Measurements from ENCODE around the gene CFAP157. TPM values are rescaled to one million over a fixed set of nuclear protein-coding genes. Genes with fewer than 3 reads are reported as not detected.

The CFAP157 gene
- total RNA-seq, 1 donor from 2014 or later: 0.34 TPM

GRCh38 chr9:127735530-127736185, 28.9 kb downstream of the CFAP157 start:
- no peaks in the 10 kb centered on the region for H3K9me3 Mint-ChIP-seq
- TF ChIP-seq CTCF (IDR thresholded peaks at IDR 0.05; ENCODE audit: unreplicated experiment): no peak
- H3K4me3 Mint-ChIP-seq: peak overlapping the region; percentile 79
- no peaks in the 10 kb centered on the region for H3K36me3 Mint-ChIP-seq
- DNase-seq (ENCODE audit: low spot score in 2 of 2, unreplicated experiment in 2 of 2): no peak
- peaks cover 10% of the 10 kb centered on the region for H3K4me1 Mint-ChIP-seq
- H3K27ac Mint-ChIP-seq: peak overlapping the region; percentile 77
- peaks cover 2% of the 10 kb centered on the region for H3K27me3 Mint-ChIP-seq (ENCODE audit: low read depth)

GRCh38 chr9:127738666-127739065, 31.9 kb downstream of the CFAP157 start:
- H3K27ac Mint-ChIP-seq: no peak overlapping the region
- H3K27me3 Mint-ChIP-seq (ENCODE audit: low read depth): peaks cover 13% of the 10 kb centered on the region

DNA sequence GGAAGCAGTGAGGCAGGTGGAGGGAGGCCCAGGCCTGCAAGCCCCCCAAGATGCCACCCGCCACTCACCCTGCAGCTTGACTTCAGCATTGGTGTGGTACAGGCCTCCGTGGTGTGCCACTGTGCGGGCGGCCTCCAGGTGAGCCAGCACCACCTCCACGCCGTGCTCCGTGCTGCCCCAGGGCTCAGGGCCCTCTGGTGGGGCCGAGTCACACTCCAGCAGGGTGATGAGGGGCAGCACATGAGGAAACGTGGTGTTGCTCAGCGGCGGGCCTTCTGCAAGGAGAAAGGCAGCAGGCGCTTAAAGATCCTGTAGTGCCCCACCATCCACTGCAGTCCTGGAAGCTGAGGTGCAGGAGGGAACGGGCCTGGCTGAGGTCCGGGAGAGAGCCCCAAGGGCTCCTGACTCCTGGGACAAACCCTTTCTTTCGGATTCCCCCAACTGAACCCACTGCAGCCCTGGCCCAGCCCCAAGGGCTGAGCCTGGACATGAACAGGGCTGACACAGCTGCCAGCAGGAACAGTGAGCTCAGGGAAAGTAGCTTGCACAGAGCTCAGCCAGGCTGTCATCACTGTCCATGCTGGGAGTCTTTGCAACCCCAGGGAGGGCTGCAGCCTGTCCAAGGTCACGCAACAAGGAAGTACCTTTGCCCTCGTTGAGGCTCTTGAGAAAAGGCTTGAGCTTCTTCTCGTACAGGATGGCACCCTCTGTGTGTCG, 33.0 kb downstream of the CFAP157 start:
- Mint-ChIP-seq H3K4me1 (peaks cover 13% of the 10 kb centered on the region), H3K27ac (no peak overlapping the region), H3K36me3 (no peaks in the 10 kb centered on the region), H3K27me3 (ENCODE audit: low read depth) (peaks cover 13% of the 10 kb centered on the region), H3K9me3 (no peaks in the 10 kb centered on the region), H3K4me3 (no peak overlapping the region)
- no peak for DNase-seq (ENCODE audit: low spot score in 2 of 2, unreplicated experiment in 2 of 2)
- TF ChIP-seq CTCF (IDR thresholded peaks at IDR 0.05; ENCODE audit: unreplicated experiment): no peak

More at GRCh38 chr9:127738666-127739065, 31.9 kb downstream of the CFAP157 start:
- TF ChIP-seq CTCF (IDR thresholded peaks at IDR 0.05; ENCODE audit: unreplicated experiment): no peak
- Mint-ChIP-seq H3K36me3 (no peaks in the 10 kb centered on the region), H3K4me1 (peaks cover 21% of the 10 kb centered on the region), H3K4me3 (no peak overlapping the region), H3K9me3 (no peaks in the 10 kb centered on the region)
- DNase-seq (ENCODE audit: low spot score in 2 of 2, unreplicated experiment in 2 of 2): no peak

DNA sequence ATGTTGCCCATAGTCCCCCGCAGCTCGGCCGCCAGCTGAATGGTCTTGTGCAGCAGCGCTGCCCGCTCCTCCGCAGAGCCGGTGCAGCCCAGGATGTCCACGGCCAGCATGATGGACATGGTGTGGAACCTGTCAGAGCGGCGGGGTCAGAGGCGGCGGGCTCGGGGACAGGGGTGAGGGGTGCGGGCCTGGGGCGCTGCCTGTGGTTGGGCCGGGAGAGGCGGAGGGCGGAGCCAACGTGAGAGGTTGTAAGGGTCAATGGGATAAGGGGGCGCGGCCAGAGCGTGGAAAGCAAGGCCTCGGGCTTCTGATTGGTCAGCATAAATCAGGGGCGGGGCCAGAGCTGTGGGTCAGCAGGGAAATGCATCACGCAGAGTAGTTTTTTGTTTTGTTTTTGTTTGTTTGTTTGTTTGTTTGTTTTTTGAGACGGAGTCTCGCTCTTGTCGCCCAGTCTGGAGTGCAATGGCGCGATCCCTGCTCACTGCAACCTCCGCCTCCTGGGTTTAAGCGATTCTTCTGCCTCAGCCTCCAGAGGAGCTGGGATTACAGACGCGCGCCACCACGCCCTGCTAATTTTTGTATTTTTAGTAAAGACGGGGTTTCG, 35.1 kb downstream of the CFAP157 start:
- Mint-ChIP-seq H3K27ac (peak overlapping the region; percentile 59), H3K4me3 (peak overlapping the region; percentile 63)

More for the DNA sequence above, 35.1 kb downstream of the CFAP157 start:
- Mint-ChIP-seq H3K27me3 (ENCODE audit: low read depth) (peaks cover 12% of the 10 kb centered on the region), H3K9me3 (no peaks in the 10 kb centered on the region), H3K4me1 (peaks cover 13% of the 10 kb centered on the region), H3K36me3 (no peaks in the 10 kb centered on the region)
- no peak for DNase-seq (ENCODE audit: low spot score in 2 of 2, unreplicated experiment in 2 of 2)
- no peak for TF ChIP-seq CTCF (IDR thresholded peaks at IDR 0.05; ENCODE audit: unreplicated experiment)

Measured in mesothelial cell of epicardium (in vitro differentiated cells).